GM10266 (cell line): ENCODE measurements around the gene SVOP.

Experiments used
- DNase-seq: peaks from one replicate; pipeline ENCODE4 v3.0.0; 2012; ENCODE audit errors: extremely low spot score
- TF ChIP-seq, protein P1 (sequence below): IDR thresholded peaks from 2 replicates; pipeline ENCODE4 v1.5.1; 2012; ENCODE audit warnings: mild to moderate bottlenecking, low read depth; ENCODE audit not compliant: control insufficient read depth, insufficient read depth; ENCODE audit errors: missing control alignments

SVOP gene

DNA sequence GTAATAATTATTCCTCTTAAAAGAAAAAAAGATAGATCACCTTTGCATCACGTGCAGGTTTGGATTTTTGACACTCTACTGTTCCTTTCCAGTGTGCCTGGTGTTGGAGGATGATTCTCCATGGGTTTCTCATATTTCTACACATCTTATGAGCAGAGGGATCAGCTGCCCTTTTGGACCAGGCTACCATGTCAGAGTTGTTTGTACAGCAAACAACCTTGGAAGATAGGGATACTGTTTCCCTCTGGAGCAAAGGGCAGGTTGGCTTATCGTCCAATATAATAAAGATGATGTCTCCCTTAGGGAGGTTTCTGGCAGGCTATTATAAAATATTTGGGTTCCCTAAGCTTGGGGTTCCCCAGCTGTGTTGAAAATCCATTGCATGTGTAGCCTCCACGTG is 98.9 kb downstream of the SVOP start:
- TF ChIP-seq, protein P1, sequence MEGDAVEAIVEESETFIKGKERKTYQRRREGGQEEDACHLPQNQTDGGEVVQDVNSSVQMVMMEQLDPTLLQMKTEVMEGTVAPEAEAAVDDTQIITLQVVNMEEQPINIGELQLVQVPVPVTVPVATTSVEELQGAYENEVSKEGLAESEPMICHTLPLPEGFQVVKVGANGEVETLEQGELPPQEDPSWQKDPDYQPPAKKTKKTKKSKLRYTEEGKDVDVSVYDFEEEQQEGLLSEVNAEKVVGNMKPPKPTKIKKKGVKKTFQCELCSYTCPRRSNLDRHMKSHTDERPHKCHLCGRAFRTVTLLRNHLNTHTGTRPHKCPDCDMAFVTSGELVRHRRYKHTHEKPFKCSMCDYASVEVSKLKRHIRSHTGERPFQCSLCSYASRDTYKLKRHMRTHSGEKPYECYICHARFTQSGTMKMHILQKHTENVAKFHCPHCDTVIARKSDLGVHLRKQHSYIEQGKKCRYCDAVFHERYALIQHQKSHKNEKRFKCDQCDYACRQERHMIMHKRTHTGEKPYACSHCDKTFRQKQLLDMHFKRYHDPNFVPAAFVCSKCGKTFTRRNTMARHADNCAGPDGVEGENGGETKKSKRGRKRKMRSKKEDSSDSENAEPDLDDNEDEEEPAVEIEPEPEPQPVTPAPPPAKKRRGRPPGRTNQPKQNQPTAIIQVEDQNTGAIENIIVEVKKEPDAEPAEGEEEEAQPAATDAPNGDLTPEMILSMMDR = no peak
- DNase-seq = no peak

DNA sequence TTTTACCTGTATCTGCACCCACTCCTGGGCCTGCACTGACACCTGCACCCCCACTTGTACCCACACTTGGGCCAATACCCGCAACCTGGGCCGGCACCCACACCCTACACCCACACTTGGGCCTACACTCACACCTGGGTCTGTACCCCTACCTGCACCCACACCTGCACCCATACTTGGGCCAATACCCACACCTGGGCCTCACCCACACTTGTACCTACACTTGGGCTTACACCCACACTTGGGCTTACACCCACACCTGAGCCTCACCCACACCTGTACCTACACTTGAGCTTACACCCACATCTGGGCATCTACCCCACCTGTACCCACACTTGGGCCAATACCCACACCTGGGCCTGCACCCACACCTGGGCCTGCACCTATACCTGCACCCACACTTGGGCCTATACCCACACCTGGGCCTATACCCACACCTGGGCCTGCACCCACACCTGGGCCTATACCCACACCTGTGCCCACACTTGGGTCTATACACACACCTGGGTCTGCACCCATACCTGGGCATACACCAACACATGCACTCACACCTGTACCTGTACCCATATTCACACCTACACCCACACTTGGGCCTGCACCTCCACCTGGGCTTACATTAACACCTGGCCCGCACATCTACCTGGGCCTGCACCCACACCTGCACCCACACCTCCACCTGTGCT is 101.8 kb downstream of the SVOP start:
- TF ChIP-seq, protein P1 = no peak
- DNase-seq = no peak

DNA sequence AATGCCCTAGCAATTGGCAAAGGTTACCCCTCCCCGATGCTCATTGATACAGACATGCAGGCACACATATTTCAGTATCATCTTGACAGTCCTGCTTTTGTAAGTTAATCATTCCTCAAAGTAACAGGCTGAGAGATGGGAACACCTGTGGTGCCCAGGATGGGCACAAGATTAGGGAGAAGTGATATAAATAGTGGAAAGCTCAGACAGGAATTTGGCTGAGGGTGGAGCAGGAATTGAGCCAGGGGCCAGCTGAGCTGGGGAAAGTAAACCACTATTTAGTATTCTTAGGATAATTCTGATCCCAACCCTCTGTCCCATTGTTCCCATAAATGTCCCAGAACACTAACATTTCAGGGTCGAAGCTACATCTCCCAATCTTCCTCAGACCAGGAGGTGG is 102.7 kb downstream of the SVOP start:
- DNase-seq = no peak
- TF ChIP-seq, protein P1 = no peak

DNA sequence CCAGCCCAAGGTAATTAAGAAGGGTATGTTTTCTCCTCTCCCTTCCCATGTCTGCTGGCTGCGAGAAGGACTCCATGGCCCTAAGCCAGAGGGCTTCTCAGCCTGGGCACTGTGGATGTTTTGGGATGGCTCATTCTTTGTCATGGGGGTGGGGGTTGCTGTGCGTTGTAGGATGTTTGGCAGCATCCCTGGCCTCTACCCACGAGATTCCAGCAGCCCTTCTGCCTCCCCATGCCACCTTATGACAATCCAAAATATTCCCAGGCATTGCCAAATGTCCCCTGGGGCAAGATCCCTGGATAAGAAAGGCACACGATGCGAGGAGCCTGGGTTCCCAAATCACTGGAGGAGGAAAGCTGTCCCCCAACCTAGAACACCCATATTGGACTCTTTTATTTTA is 104.5 kb downstream of the SVOP start:
- TF ChIP-seq, protein P1 = no peak
- no peak for DNase-seq

DNA sequence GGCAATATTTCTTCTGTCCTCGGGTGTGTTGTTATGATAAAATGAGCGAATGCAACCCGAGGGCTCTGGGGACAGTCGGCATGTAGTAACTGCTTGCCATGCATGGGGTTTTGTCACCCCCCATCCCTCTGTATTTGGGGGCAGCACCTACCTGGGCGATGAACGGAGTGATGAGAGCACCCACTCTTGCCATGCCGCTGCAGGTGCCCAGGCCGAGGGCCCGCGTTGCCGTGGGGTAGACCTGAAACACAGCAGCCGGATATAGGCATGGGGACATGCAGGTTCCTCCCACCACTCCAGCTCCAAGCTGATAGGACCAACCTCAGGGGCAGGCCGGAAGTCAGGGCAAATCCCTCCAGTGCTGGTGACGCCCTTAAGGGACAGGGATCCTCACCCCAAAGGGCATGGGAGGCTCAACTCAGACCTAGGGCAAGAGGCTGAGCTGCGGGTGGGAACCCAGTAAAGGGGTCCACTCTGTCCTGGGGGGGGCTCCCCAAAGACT is 105.2 kb downstream of the SVOP start:
- TF ChIP-seq, protein P1 = no peak
- DNase-seq = no peak

DNA sequence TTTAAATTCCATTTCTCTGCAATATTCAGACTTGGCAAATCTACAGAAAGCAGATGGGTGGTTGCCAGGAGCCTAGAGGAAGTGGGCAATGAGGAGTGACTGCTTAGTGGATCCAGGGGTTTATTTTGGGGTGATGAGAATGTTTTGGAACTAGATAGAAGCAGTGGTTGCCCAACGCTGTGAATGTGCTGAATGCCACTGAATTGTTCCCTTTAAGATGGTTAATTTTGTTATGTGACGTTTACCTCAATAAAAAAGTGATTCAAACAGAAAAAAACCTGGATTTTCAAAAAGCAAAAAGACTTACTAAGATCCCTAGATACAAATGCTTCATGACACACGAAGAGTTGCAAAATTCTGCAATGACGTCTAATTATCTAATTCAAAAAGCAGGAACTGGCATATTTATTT is 106.7 kb downstream of the SVOP start:
- no peak for DNase-seq
- TF ChIP-seq, protein P1 = no peak

DNA sequence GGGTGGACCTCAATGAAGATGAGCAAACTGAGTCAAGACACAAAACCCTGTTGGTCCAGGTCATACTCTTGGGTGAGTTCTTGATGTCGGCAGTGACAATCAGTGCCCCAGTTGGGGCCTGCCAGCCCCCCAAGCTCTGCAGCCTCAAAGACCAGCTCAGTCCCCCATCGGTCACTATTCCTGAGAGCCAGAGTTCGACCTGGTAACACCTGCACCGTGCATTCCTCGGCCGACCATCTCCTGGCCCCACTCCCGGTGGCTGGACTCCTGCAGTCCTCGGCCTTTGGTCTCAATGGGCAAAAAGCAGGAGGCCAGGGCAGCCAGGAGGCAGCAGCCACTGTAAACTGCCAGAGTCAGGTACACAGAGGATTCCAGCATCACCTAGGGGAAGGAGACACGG is 108.5 kb downstream of the SVOP start:
- TF ChIP-seq, protein P1 = no peak
- no peak for DNase-seq
